GM21717 (cell line): ENCODE results near the gene SEL1L3.
"Not testable (repeated sequence)": the region's sequence is repeated elsewhere in the genome, so short reads cannot be mapped to it uniquely, and the experiment has no call there.

Source experiments
- ATAC-seq: cut with Tn5 transposase; IDR thresholded peaks from one replicate; pipeline ENCODE4 v1.9.1; 2021; ENCODE audit warnings: mild to moderate bottlenecking, moderate library complexity; ENCODE audit not compliant: unreplicated experiment

SEL1L3 gene

DNA sequence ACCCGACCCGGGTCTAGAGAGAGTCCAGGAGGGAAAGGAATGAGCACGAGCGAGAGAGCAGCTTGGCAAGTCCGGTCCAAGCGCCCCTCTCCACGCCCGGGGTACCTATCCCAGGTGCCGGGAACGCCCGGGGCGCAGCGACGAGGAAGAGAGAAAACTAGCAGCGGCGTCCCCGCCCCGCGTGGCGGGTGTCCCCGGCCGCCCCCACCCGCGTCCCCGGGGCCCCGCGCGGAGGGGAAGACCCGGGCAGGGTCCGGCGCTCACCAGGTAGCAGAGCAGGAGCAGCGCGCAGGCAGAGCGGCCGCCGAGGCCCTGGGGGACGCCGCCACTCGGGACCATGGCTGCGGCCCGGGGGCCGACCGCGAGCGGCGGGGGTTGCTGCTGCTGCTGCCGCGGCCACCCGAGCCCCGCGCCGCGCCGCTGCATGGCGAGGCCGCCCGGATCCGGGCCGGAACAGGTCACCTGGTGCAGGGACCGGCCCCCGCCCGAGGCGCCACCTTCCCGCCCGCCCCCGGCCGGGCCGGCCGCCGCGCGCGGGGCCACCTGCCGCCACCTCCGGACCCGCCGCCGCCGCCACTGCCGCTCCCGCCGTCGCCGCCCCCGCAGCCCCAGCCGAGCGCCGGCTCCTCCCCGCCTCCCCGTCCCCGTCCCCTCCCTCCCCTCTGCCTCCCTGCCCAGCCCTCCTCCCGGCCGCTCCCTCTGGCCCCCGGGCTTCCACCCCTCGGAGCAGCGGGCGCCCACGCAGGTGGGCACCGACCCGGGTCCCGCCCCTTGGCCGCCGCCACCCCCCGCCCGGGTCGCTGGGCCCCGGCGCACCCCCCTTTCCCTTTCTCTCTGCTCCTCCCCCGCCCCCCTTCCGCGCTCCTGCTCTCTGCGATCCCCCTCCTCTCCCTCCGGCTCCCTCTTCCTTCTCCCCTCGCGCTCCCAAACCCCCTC is at the start of gene SEL1L3:
TSS of gene SEL1L3 (minus strand) at position 578 of the 936 bp plus-strand sequence. CDS start at position 426, 152 bp downstream.
- ATAC-seq: peak; percentile 31

DNA sequence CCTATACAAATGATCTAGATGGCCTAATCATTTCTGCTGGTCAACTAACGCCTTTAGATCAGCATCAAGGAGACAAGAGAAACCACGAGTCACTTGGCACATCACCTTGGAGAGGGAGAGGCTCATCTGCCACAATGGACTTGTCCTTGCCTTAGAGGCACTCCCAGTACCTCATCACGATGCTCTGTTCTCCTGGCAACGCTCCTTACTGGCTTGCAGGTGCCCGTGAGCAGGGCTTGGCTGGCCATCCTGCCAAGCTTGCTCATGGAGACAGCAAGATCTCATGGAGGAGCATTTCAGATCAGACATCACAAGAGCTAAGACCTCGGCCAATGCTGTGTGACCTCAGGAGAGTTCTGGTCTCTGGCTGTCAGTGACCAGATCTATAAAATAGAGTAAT is 48.6 kb upstream of the SEL1L3 start:
- no peak for ATAC-seq

DNA sequence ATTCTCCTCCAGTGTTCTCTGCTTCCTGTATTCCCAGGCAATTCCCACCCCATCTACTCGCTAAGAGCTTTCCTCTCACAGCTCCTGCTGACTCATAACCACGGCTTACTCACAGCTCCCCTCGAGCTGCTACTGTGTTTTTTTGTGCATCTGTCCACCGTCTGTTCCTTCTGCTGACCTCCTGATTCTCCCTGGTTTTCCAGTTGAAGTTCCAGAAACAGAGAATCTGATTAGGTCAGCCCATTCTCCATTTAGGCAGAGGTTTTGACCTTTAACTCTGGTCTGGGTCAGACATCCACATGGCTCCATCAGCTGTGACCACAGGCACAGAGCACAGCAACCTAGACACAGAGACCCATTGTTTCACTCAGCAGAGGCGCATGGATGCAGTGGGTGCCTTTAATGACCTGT is 45.7 kb upstream of the SEL1L3 start:
- ATAC-seq: no peak

DNA sequence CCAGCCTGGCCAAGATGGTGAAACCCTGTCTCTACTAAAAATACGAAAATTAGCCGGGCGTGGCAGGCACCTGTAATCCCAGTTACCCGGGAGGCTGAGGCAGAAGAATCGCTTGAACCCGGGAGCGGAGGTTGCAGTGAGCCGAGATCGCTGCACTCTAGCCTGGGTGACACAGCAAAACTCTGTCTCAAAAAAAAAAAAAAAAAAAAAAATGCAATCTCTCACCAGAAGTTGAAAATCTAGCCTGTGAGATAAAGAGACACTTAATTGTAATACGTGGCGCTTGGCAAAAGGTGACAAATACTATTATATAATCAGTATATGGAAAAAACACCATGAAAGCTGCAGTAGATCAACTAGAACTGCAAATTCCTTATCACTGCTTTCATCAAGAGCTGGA is 43.3 kb upstream of the SEL1L3 start:
- ATAC-seq: not testable (repeated sequence)

DNA sequence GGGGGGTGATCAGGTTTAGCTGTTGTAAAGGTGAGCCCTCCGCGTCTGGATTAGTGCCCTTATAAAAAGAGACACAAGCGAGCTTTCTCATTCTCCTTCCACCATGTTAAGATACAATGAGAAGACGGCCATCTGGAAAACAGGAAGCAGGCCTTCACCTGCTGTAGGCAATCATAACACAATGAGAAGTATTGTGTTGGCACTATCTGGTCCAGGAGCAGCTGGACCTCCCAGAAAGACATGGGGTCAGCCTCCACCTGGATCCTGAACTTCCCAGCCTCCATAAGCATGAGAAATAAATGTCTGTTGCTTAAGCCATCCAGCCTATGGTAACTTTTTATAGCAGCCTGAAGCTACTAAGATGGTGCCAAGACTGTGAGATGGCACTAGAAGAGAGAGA is 42.6 kb upstream of the SEL1L3 start:
- ATAC-seq: no peak

DNA sequence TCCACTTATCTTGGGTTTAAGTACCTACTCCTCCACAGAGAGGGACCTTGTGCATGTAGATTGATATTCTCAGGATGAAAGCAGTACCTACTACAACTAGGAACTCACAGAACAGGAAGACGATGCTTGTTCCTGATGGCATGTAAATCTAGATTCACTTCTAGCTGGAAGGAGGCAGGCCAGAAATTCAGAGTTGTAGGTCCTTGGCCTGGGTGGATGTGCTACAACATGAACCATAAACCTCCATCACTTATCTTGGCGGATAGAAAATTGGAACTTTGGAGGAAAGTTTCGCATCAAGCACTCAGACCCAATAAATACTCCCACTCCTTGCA is 41.9 kb upstream of the SEL1L3 start:
- no peak for ATAC-seq

DNA sequence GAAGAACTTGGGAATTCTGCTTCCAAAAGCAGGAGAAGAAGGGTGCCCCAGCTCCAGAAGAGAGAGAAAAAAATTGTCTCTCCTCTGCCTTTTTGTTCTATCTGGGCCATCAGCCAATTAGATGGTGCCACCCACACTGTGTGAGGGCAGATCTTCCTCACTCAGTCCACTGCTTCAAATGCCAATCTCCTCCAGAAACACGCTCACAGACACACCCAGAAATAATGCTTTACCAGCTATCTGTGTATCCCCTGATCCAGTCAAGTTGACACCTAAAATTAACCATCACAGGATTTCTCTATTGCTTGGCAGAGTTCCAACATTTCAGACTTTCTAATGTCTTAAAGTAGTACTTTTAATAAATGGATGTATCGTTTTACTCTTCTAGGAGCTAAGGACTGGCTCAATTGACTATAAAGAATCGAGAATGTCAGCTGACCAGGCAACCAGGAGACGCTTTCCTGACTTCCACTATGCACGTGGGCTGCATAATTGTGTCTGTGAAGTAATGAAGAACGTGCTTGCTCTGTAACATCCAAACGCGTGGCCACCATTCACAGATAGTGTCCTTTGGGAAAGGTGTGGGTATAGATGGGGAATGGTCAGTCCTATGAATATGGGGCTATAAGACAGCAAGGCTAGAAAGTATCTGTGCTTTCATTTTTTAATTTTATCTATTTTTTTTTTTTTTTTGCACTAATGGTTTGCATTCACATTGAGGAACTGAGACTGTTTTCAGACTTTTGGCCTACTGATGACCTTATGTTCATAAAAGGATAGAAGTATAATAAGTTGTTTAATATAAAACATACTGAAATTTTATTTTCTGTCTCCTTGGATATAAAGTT is 41.3 kb upstream of the SEL1L3 start:
- no peak for ATAC-seq

DNA sequence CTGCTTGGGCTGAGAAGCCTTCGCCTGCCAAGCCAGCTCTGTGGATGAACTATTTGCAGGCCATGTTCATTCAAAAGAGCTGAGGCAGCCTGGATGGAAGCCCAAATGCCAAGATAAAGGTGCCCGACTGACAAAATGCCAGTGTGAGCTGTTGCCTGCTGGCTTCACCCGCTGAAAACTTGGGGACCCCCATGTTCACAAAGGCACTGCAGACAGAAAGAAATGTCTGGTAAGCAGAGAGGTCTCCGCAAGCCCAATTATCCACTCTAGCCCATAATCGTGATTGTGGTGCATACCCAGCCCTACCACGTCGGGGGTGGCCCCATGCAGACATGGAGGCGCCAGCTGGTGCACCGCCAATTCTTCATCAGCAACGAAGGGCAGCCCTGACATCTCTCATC is 38.2 kb upstream of the SEL1L3 start:
- ATAC-seq: no peak

DNA sequence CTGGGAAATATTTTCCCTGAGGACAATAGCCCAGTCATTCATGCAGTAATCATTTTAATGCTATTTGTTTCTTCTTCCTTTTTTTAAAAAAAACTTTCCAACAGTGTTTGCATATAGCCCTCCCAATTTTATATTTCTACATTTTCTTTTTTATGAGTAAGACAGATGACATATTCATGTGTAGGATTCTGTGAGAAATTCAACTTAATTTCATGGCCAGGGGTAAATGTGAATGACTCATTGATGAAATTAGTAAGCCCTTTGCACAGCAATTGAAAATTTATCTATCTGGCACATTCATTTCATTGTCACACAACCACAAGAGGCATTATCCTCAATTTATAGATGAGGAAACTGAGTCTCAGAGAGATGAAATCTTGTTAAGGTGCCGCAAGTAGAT is 37.5 kb upstream of the SEL1L3 start:
- ATAC-seq: no peak

DNA sequence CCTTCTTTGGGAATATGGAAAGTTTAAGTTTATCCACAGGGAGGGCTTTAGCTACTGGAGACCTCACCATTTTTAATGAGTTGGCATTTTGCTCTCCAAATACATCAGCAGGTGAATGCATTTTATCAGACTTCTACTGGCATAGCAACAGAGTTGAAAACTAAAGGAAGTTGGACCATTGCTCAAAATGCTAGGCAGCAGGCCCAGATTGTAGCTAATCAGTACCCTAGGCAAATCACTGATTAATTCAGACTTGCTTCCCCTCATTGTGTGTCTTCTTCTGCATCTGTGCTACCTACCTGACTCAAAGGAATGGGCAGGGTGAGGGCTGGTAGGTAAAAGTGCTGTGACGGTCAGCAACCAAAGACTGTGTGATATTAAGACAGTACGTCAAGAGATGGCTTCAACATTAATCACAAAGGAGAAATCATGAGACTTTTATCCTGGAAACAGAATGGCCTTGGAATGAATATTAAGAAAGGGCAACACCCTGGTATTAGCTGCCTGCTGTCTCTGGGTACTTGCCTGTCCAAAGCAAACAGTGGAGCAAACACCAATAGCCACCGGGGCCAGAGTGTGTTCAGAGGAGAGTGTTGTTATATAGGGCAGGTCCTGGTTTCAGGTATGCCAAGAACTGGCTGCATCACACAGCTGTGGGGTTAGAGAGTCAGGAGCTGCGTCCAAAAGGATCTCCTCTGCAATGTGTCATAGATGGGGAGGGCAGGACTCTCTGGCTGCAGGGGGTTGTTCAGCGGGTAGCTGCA is 34.2 kb upstream of the SEL1L3 start:
- ATAC-seq: no peak

DNA sequence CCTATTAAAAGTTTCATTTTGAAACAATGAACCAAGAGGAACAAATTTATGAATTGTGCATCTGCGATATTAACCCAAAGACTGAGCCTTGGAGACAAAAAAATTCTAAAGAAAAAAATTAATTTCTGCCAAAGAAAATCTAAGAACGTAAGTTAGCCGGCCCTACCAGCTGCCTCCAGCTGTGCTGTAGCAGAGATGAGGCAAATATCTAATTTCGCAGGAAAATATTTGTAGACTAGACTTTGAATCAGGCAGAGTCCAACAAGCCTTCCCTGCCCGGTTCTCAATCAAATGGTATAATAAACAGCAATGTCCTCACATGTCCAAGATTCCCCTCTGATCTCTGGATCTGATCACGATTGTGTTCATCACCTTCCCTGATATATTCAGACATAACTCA is 30.0 kb upstream of the SEL1L3 start:
- ATAC-seq: no peak

DNA sequence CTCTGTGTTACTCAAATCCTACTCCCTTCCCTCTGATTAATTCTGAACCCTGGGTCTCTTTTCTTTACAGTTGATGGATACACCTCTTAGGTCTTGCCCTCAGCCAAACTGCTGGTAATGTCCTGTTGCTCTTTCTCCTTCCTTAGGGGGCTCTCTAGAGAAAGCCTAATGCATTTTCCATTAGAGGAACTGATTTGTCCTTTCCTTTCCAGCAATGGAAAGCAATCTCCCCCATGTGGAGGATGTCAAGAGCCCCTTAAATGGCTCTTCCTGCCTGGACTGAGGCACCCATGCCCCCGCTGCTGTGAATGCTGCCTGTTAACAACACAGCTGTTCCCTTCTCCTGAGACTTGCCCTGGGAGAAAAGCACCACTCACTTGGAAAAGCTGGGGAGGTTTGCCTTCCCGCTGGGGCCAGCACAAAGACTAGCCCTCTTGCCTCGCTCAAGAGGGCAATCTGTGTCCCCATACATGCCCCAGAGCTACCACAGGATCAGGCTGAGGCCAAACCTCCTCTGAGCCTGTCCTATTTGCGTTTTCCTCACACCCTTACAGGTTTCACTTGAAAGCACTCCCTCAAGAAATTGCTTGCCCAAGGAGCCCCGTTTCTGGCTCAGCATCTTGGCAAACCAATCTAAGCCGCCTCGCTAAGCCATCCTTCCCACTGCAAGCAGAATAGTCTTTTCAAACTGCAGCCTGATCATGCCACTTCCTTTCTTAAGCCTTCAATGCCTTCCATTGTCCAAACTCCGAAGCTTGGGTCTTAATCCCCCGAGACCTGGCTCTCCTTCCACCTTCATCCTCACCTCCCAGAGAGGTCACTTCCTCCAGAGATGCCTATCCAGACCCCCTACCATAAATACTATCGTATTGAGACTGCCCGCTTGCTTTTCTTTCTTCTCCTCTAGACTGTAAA is 28.0 kb upstream of the SEL1L3 start:
- ATAC-seq: no peak

DNA sequence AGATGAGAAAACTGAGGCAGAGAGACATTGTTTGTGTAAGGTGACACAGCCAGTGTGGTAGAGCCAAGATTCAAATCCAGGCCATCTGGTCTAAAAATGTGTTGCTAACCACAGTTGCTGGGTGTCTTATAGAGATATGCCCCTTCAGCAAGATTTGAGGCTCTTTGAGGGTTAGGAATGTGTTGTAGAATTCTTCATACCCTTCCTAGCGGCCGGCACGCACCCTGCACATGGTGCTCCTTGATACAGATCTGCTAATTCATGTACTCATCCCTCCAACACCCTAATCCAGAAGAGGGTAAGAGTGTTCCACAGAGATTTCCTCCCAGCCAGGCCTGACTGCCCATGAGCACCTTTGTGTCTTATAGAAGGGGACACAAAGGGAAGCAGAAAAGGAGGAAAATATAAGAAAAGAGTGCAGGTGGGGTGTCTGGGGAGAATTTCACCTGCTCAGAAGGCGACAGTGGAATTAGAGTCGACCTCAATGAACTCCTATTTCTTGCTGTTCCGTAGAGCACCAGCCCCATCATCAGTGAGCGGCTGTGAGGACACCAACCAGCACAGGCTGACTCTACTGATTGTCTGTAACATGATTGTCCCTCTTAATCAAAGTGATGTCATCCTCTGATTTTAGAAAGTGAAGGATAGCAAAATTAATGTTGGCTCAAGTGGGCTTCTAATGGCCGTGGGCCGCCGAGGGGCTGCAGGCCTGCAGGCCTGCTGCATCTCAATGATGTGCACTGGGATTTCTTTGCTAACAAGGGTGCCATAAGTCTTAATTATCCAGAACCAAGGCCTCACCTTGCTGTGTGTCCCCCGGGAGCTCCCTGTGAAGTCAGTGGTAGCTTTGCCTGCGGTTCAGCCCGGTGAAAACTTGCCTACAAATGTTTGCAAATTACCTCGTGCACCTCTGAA is 27.1 kb upstream of the SEL1L3 start:
- no peak for ATAC-seq

DNA sequence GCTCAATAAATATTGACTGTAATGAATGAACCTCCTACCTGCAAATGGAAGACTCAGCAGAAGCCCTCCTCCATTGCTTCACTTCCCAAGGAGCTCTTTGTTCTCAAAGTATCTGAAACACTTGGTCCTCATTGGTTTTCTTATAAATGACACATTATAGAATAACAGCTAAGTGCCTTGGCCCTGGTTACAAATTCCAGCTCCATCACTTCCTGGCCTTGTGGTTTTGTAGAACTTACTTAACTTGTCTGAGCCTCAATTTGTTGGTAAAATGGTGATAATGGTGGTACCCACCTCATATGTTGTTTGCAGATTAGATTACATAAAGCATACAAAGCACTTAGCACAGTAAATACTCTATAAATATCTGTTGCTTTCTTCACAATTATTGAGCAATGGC is 26.0 kb upstream of the SEL1L3 start:
- ATAC-seq: no peak

DNA sequence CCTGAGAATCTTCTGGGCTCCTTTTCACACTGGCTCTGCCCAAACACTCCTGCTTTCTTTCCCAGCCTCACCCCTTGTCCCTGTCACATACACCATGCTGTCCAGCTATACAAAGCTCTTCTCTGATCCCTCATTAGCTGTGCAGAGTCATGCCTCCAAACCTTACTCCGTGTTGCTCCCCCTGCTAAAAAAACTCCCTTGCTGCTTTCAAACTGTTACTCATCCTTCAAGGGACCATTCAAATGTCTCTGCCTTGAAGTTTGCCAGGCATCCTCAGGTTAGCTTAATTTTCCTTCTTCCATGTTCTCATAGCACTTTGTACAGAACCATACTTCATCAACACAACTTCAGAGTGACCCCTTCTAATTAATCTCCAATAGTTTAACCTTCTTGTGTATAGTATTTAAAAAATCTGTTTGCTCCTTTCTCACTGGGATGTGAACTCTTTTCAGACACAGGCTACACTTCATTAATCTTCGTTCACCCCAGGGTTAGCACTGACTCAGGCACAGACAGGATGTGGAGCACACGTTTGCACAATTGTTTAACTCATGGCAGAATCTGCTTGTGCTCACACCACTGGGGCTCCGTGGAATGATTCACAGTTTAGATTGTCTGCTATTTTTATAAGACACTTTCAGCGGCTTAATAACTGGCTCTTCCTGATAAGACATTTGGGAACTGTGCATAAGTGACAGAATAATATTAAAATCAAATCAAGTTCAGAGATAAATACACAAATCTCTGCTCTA is 21.4 kb upstream of the SEL1L3 start:
- no peak for ATAC-seq

DNA sequence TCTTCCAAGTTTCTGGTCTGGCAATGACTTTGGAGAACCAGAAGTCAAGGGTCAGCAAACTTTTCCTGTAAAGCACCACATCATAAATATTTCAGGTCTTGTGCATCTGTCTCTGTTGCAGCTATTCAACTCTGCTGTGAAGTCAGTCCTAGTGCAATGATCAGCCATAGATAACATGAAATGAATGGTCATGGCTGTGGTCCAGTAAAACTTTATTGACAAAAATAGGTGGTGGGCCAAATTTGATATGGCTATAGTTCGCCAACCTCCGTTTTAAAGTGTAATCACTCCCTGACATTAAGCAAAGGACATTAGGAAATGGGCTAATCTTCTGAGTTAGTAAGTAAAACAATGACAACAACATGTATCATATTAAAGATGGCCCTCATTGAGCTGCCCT is 20.8 kb upstream of the SEL1L3 start:
- ATAC-seq: no peak

DNA sequence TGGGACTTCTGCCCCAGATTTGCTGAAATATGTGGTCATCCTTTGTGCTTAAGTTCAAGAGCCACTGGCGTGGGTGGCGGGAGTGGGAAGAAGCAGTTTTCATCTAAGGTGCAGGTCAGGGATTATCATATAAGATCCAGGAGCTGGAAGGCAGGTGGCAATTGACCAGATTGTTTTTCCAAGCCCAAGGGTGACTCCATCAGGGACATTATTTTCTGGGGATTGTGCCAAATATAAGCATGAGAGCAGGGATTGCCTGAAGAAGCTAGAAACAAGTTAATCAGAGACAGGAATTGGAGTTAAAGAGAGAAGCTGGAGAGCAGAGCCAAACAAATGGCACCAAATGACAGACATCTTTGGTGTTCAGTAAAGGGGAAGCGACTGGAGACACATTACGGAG is 19.4 kb upstream of the SEL1L3 start:
- ATAC-seq: no peak

DNA sequence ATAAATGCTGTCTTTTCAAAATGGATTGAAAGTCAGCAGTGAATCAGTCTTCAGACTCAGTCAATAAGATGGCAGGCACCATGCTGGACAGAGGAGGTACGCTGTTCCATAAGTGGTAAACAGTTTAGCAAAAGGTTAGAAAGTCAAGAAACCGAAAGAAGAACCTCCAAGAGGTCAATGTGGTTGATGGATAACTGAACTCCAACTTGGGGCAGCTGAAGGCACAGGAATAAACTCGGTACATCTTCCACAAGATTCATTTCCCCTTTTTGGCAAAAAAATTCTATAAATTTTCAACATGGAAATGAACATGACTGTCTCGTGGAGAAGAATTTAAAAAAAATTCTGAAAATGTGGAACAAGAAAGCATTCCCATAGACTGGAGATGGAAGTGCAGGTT is 18.4 kb upstream of the SEL1L3 start:
- ATAC-seq: no peak
